Activated CD4-positive, alpha-beta T cell treated with anti-CD3 and anti-CD28 coated beads, Interleukin-10, Interleukin-2, amounts not matched to agents 100 ng/mL and 50 ng/mL, durations not matched to agents 16 hours and 8 hours (primary cell): ENCODE results near the gene LAMP1.
"Not testable (repeated sequence)": the region's sequence is repeated elsewhere in the genome, so short reads cannot be mapped to it uniquely, and the experiment has no call there.

Source experiments
- DNase-seq: peaks from one replicate; pipeline ENCODE4 v3.0.0-alpha.2; 2020

LAMP1 gene

GRCh38 chr13:113298043-113298945 lies 1.3 kb downstream of the LAMP1 start:
- no peak for DNase-seq

DNA sequence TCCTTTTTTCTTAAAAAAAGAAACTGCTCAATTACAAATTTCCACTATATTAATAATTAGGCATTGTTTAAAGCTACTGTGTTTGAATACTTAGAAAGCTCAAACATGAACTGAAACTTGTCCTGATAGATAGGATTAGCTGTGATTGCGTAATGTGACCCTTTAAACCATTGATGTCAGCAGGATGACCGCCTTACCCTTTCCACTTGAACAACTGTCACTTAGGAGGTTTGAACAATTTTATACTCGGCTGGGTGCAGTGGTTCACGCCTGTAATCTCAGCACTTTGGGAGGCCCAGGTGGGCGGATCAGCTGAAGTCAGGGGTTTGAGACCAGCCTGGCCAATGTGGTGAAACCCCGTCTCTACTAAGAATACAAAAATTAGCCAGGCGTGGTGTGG lies 2.9 kb downstream of the LAMP1 start:
- peak; percentile 7 for DNase-seq

- no peak for DNase-seq
Observed at GRCh38 chr13:113302986-113303385, 5.9 kb downstream of the LAMP1 start.

DNA sequence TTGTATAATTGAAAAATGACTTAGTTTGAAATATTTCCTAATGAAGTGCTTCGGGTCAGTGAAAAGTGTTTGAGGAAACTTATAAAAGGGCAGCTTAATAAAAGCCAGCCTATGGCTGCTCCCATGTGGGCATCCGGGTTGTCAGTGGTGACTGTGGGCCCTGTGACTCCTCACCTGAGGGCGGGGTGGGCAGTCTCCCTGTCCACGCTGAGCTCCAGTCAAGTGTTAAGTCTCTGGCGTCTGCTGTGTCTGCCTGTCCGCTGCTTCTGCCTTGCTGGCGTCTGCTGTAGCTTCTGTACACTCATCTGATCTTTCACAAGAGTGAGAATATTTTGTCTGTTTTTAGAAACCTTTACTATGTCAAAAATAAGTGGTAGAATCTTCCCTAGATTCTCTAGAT lies 7.1 kb downstream of the LAMP1 start:
- no peak for DNase-seq

GRCh38 chr13:113305208-113305607 lies 8.2 kb downstream of the LAMP1 start:
- no peak for DNase-seq

GRCh38 chr13:113307491-113307890 lies 10.5 kb downstream of the LAMP1 start:
- DNase-seq, result no peak

- no peak for DNase-seq
Observed at GRCh38 chr13:113309473-113309872, 12.4 kb downstream of the LAMP1 start.

DNA sequence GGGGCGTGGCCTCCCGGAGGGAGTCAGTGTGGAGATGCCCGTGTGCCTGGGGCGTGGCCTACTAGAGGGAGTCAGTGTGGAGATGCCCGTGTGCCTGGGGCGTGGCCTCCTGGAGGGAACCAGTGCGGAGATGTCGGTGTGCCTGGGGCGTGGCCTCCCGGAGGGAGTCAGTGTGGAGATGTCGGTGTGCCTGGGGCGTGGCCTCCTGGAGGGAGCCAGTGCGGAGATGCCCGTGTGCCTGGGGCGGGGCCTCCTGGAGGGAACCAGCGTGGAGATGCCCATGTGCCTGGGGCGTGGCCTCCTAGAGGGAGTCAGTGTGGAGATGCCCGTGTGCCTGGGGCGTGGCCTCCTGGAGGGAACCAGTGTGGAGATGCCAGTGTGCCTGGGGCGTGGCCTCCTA lies 17.1 kb downstream of the LAMP1 start:
- not testable (repeated sequence) for DNase-seq

- not testable (repeated sequence) for DNase-seq
Observed at GRCh38 chr13:113314895-113315470, 17.9 kb downstream of the LAMP1 start.

- no peak for DNase-seq
Observed at GRCh38 chr13:113315992-113316391, 19.0 kb downstream of the LAMP1 start.

DNA sequence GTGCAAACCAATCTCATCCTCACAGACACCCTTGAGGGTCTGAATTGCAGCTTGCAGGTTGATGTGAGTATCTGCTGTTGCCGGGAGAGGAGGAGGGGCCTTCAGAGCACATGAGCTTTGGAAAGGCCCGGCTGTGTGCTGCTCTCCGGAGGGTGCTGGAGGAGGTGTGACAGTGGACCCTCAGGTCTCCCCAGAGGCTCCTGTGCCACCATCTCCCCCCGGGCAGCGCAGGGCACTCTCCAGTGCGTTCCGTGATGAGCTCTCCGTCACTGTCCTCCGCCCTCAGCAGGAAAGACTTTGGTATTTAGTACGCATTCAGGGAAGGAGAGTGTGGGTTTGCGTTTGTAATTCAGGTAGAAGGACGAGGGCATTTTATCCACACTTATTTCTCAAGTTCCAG lies 20.0 kb downstream of the LAMP1 start:
- no peak for DNase-seq

DNA sequence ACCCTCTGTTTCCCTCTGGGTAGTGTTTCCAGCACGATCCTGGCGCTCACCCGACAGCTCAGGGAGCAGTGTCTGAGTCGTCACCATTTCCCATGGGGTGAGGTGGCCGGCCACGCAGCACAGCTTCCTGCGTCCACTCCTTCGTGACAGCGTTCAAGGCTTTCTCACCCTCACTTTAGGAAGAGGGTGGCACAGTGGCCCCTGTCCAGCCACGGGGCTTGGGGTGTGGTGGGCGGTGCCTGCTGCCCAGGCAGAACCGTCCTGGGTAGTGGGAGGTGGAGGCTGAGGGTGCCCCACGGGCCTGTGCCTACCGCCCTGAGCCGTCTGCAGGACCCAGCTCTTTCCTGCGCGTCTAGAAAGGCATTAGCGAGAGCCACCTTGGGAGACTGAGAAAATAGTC lies 21.9 kb downstream of the LAMP1 start:
- no peak for DNase-seq

GRCh38 chr13:113319371-113319770 lies 22.3 kb downstream of the LAMP1 start:
- DNase-seq, result no peak

DNA sequence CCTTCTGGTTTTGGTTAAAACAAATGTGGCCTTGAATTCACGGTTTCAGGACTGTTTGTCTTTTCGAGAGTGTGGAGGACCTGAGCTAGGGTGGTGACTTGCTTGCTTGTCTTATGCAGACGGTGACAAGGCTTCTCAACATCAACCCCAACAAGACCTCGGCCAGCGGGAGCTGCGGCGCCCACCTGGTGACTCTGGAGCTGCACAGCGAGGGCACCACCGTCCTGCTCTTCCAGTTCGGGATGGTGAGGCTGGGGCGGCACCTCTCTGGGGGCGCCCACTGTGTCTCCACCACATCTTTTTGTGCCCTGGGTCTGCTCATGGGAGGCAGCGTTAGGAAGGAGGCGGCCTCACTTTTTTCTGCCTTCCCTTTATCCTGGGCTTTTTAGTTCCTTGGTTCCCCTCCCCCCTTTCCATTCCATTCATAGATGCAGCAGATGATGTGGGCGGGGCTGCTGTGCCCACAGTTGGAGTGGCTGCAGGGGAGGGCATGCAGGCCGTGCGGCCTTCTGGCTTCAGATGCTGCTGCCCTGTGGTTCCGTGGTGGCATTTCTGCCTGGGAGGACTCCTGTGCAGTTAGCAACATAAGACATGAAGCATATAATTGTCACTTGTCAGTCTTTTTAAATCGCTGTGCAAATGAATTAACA lies 23.3 kb downstream of the LAMP1 start:
- DNase-seq, result no peak

- no peak for DNase-seq
Observed at GRCh38 chr13:113321546-113321945, 24.5 kb downstream of the LAMP1 start.

DNA sequence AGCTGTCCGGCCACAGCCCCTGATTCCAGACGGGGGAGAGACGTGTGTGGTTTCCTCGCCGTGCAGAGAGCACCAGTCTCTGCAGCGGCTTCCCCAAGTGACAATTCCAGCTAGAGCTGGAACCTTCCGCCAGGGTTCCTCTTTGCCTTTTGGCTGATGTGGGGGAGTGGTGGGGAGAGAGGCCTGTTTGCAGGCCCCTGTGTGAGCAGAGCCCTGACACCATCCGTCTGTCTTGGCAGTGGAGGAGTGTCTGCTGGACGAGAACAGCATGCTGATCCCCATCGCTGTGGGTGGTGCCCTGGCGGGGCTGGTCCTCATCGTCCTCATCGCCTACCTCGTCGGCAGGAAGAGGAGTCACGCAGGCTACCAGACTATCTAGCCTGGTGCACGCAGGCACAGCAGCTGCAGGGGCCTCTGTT lies 25.0 kb downstream of the LAMP1 start:
- no peak for DNase-seq

DNA sequence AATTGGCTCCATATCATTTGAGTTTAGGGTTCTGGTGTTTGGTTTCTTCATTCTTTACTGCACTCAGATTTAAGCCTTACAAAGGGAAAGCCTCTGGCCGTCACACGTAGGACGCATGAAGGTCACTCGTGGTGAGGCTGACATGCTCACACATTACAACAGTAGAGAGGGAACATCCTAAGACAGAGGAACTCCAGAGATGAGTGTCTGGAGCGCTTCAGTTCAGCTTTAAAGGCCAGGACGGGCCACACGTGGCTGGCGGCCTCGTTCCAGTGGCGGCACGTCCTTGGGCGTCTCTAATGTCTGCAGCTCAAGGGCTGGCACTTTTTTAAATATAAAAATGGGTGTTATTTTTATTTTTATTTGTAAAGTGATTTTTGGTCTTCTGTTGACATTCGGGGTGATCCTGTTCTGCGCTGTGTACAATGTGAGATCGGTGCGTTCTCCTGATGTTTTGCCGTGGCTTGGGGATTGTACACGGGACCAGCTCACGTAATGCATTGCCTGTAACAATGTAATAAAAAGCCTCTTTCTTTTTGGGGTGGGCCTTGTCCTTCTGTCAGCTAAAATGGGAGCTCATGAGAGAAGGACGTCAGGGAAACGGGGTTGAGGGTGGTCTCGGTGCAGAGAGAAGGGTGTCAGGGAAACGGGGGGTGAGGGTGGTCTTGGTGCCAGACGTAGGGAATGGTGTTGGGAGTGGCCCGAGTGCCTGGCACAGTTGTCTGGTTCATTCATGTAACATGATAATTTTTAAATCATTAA lies 26.0 kb downstream of the LAMP1 start:
- no peak for DNase-seq

DNA sequence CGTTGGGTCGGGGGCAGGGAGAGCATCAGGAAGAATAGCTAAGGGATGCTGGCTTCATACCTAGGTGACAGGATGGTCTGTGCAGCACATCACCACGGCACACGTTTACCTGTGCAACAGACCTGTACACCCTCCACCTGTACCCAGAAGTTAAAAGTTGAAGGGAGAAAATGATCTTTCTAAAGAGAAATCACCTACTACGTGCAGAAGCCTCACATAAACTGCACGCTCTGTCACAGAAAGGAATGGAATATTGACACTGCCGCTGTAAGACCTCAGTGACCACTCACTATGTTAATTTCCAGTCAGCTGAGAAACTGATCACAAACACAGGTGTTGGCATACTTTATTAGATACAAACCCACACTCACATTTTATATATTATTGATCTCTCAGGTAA lies 26.8 kb downstream of the LAMP1 start:
- DNase-seq, result no peak

DNA sequence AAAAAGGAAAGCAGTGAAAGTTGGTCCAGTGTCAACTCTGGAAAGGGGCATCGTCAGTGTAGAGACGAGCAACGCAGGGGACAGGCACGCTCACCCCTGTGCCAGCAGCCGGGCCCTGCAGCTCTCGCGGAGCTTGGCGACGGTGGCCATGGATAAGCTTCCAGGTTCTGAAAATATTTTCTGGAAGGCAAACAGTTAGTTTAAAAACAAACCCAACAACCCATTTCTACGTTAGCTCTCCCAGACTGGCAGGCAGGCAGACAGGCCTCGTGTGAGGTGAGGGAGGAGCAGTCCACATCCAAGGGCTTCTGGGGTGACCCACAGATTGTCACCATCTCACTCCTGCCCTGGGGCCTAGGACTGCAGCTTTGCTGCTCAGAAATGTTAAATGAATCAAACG lies 27.4 kb downstream of the LAMP1 start:
- no peak for DNase-seq

GRCh38 chr13:113325779-113326178 lies 28.7 kb downstream of the LAMP1 start:
- DNase-seq, result no peak

GRCh38 chr13:113327391-113327765 lies 30.3 kb downstream of the LAMP1 start:
- DNase-seq, result no peak

DNA sequence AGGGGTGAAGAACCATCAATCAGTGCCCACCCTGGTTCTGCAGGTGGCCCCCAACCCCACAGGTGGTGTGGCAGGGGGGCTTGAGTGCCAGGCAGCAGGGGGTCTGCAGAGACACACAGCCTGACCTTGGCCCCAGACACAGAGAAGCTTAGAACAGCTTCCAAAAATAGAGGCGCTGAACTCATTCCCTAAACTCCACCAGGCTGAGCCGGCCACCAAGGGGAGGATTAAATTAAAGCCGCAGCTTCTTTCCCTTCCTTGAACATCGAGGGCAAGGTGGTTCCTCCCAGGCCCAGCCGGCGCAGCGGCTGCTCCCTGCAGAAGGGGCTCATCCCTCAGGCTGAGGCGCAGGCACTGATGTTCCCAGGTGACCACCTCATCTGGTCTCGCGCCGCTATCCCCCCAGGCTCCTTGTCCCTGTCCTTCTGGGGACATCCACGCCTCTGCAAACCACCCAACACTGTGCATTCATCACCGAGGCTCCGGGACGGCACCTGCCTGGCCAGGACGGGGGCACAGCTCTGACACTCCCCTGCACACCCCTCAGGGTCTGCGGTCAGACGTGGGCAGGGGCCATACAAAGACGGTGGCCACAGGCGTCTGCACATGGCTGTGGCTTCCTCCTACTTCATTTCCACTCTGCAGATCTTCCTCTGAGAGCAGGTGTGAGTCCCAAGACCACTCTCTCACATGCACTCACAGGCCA lies 30.9 kb downstream of the LAMP1 start:
- DNase-seq, result no peak

DNA sequence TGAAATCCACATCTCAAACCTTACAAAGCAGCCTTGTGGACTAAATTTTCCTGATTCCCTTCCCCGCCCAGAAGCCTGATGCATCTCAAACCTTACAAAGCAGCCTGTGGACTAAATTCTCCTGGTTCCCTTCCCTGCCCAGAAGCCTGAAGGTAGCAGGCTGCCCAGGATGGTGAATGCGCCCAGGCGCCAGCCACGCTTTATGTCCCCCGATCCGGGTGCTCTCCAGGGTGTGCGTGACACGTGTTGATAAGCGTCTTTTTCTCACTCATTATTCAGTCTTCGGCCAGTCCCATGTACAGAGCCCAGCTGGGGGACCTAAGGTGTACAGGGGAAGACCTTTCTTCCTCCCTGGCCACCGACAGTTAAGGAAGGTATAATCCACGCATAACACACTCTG lies 31.8 kb downstream of the LAMP1 start:
- no peak for DNase-seq
